SK-N-SH (cell line): Measurements from ENCODE around the gene OR2V1. TPM values are rescaled to one million over a fixed set of nuclear protein-coding genes. Genes with fewer than 3 reads are reported as not detected.

Experiments
- CTCF ChIA-PET: fragments of 300-600, 350-600 bp; formaldehyde crosslinking; extraction: SDS; loops from one replicate; lab custom pipeline; 2021; lab: Yijun Ruan, JAX
- POLR2A ChIA-PET: fragments of 350-600 bp; sonication (Branson Sonifier 250); formaldehyde crosslinking; extraction: SDS; loops from one replicate; lab custom pipeline; 2020; ENCODE audit warnings: antibody characterized with exemption, inconsistent platforms; lab: Yijun Ruan, JAX
- DNase-seq: peaks from one replicate; pipeline ENCODE4 v3.0.0; 2012
- H2AFZ ChIP-seq: fragments of 200-600 bp; sonication (generic); 2 replicates; pipeline ENCODE4 v1.8.1; 2016; ENCODE audit warnings: antibody characterized with exemption, mild to moderate bottlenecking, low read depth
- H3F3A ChIP-seq: fragments of 200-600 bp; sonication (generic); replicated peaks from 2 replicates; pipeline ENCODE3; 2016; ENCODE audit warnings: antibody characterized with exemption, mild to moderate bottlenecking; ENCODE audit not compliant: insufficient read depth
- H3K27ac ChIP-seq, 2 experiments: fragments of 200-500 bp in 1 of 2; fragments of 200-600 bp in 1 of 2; sonication (Bioruptor generic) in 1 of 2; sonication (generic), shearing (Covaris generic) in 1 of 2; 2 replicates each; pipeline versions ENCODE4 v1.5.1 to v1.6.1; 2014 to 2016; ENCODE audit warnings: low read depth in 2 of 2, inconsistent platforms in 1 of 2, low read length in 1 of 2, mild to moderate bottlenecking in 1 of 2, mixed read lengths in 1 of 2
- H3K27me3 ChIP-seq: fragments of 200-600 bp; sonication (generic), shearing (Covaris generic); 2 replicates; pipeline ENCODE4 v1.6.1; 2016; ENCODE audit warnings: mixed run types; ENCODE audit not compliant: insufficient read depth
- H3K36me3 ChIP-seq, 2 experiments: fragments of 200-500 bp in 1 of 2; fragments of 200-600 bp in 1 of 2; sonication (Bioruptor generic) in 1 of 2; sonication (generic) in 1 of 2; replicated peaks in 1 of 2; 2 replicates each; pipeline versions ENCODE3 to v1.5.1; 2014 to 2016; ENCODE audit warnings: low read length in 1 of 2, mild to moderate bottlenecking in 1 of 2; ENCODE audit not compliant: insufficient read depth in 2 of 2, control insufficient read depth in 1 of 2
- H3K4me1 ChIP-seq, 2 experiments: fragments of 200-500 bp in 1 of 2; fragments of 200-600 bp in 1 of 2; sonication (Bioruptor generic) in 1 of 2; sonication (generic), shearing (Covaris generic) in 1 of 2; 2 replicates each; pipeline versions ENCODE4 v1.5.1 to v1.6.1; 2014 to 2016; ENCODE audit warnings: low read depth in 1 of 2, low read length in 1 of 2, mixed run types in 1 of 2; ENCODE audit not compliant: insufficient read depth in 2 of 2, control insufficient read depth in 1 of 2
- H3K4me2 ChIP-seq: fragments of 200-600 bp; sonication (generic), shearing (Covaris generic); 2 replicates; pipeline ENCODE4 v1.6.1; 2017; ENCODE audit warnings: mixed run types
- H3K4me3 ChIP-seq, 2 experiments: fragments of 200-500 bp in 1 of 2; fragments of 200-600 bp in 1 of 2; sonication (Bioruptor generic) in 1 of 2; sonication (generic), shearing (Covaris generic) in 1 of 2; 2 replicates each; pipeline versions ENCODE4 v1.5.1 to v1.8.1; 2014 to 2016; ENCODE audit warnings: low read depth in 2 of 2, inconsistent platforms in 1 of 2, low read length in 1 of 2, mild to moderate bottlenecking in 1 of 2, mixed read lengths in 1 of 2, moderate library complexity in 1 of 2
- H3K79me2 ChIP-seq: fragments of 200-600 bp; sonication (generic); 2 replicates; pipeline ENCODE4 v1.8.1; 2017; ENCODE audit warnings: mild to moderate bottlenecking; ENCODE audit not compliant: insufficient read depth
- H3K9ac ChIP-seq: fragments of 200-600 bp; sonication (generic); 2 replicates; pipeline ENCODE4 v1.6.1; 2017; ENCODE audit warnings: mixed run types
- H3K9me2 ChIP-seq: fragments of 200-600 bp; sonication (generic); 2 replicates; pipeline ENCODE4 v1.6.1; 2017; ENCODE audit warnings: mixed run types
- H3K9me3 ChIP-seq: fragments of 200-600 bp; sonication (generic); 2 replicates; pipeline ENCODE4 v1.6.1; 2017; ENCODE audit warnings: mixed run types, mild to moderate bottlenecking, moderate library complexity
- H4K20me1 ChIP-seq: fragments of 200-600 bp; sonication (generic); 2 replicates; pipeline ENCODE4 v1.6.1; 2017; ENCODE audit warnings: mild to moderate bottlenecking, mixed run types; ENCODE audit not compliant: insufficient read depth
- CHD2 ChIP-seq: fragments of 150-350 bp; IDR thresholded peaks from 2 replicates; pipeline ENCODE4 v1.6.1; 2018; ENCODE audit warnings: low read length; ENCODE audit not compliant: partially characterized antibody
- ELF1 ChIP-seq: IDR thresholded peaks from 2 replicates; pipeline ENCODE4 v1.4.0; 2012
- FOXJ3 ChIP-seq: sonication (generic); formaldehyde crosslinking; IDR thresholded peaks from 2 replicates; pipeline ENCODE4 v1.5.1; 2020; ENCODE audit warnings: mild to moderate bottlenecking, missing genetic modification reagents
- GATA2 ChIP-seq: sonication (generic); formaldehyde crosslinking; IDR thresholded peaks from 2 replicates; pipeline ENCODE4 v1.5.0; 2020; ENCODE audit warnings: mild to moderate bottlenecking, missing genetic modification reagents
- MEF2A ChIP-seq: IDR thresholded peaks from 2 replicates; pipeline ENCODE4 v1.4.0; 2012; ENCODE audit warnings: low read depth, borderline replicate concordance
- MXI1 ChIP-seq: IDR thresholded peaks from 2 replicates; pipeline ENCODE4 v1.6.1; 2012; ENCODE audit warnings: mild to moderate bottlenecking, low read depth, low read length, improper control_type of control experiment
- NRF1 ChIP-seq: IDR thresholded peaks from 2 replicates; pipeline ENCODE4 v1.6.1; 2012; ENCODE audit warnings: low read depth, mild to moderate bottlenecking, low read length
- RAD21 ChIP-seq: IDR thresholded peaks from 2 replicates; pipeline ENCODE4 v1.6.1; 2012; ENCODE audit warnings: mild to moderate bottlenecking, low read length
- REST ChIP-seq: IDR thresholded peaks from 2 replicates; pipeline ENCODE4 v1.6.1; 2012; ENCODE audit warnings: mild to moderate bottlenecking, low read depth, low read length, moderate library complexity
- RXRA ChIP-seq: IDR thresholded peaks from 2 replicates; pipeline ENCODE4 v1.4.0; 2012; ENCODE audit warnings: low read depth, mild to moderate bottlenecking, borderline replicate concordance
- SIN3A ChIP-seq: IDR thresholded peaks from 2 replicates; pipeline ENCODE4 v1.6.1; 2012; ENCODE audit warnings: low read depth, mild to moderate bottlenecking, low read length, moderate library complexity, borderline replicate concordance
- TEAD4 ChIP-seq: IDR thresholded peaks from 2 replicates; pipeline ENCODE4 v1.4.0; 2012; ENCODE audit warnings: mild to moderate bottlenecking, borderline replicate concordance; ENCODE audit not compliant: insufficient read depth
- USF1 ChIP-seq: IDR thresholded peaks from 2 replicates; pipeline ENCODE4 v1.4.0; 2012; ENCODE audit warnings: low read depth, borderline replicate concordance
- WGBS: methylation state at CpG from one replicate; pipeline ENCODE4 v1.1.6; 2017; ENCODE audit warnings: low lambda C conversion rate; 5-methylcytosine and 5-hydroxymethylcytosine counted together
- polyA plus RNA-seq, 3 experiments: library from polyadenylated mRNA; depleted of rRNA; stranded (reverse); fragments of >200 nt; gene quantifications; 2 replicates each; pipeline ENCODE4 v1.2.3, GENCODE V29; 2012
- TF ChIP-seq, protein P1 (sequence below): fragments of 150-350 bp; IDR thresholded peaks from 2 replicates; pipeline ENCODE4 v1.6.1; 2016; ENCODE audit warnings: mild to moderate bottlenecking, low read depth, low read length
- TF ChIP-seq, protein P2 (sequence below): fragments of 150-350 bp; IDR thresholded peaks from 2 replicates; pipeline ENCODE4 v1.6.1; 2017; ENCODE audit warnings: antibody characterized with exemption, low read length, low read depth, borderline replicate concordance
- TF ChIP-seq, protein P3 (sequence below): IDR thresholded peaks from 2 replicates; pipeline ENCODE4 v1.4.0; 2012; ENCODE audit warnings: low read depth, borderline replicate concordance

OR2V1 gene
- polyA plus RNA-seq, 1 of the 3 experiments (the other 2 are of a cell fraction): not detected

GRCh38 chr5:181108578-181109165 lies 22.3 kb downstream of the OR2V1 start:
- Histone ChIP-seq H3K9me2 (no peaks in the 10 kb centered on the region), H3K27me3 (peaks cover 79% of the 10 kb centered on the region), H4K20me1 (no peaks in the 10 kb centered on the region), H3K36me3 (no peaks in the 10 kb centered on the region), H3K4me3 (no peak overlapping the region), H3K79me2 (no peaks in the 10 kb centered on the region), H3K9me3 (no peaks in the 10 kb centered on the region), H3F3A (no peaks in the 10 kb centered on the region), H3K4me1 (no peaks in the 10 kb centered on the region), H2AFZ (no peak overlapping the region), H3K27ac (no peak overlapping the region), H3K9ac (no peak overlapping the region), H3K4me2 (no peak overlapping the region)
- DNase-seq: no peak
- WGBS: 13% methylated on average over 3 of the region's 14 CpGs
- POLR2A ChIA-PET: no interaction called here
- CTCF ChIA-PET: no interaction called here
- TF ChIP-seq MXI1 (no peak), RAD21 (no peak), TEAD4 (no peak), CHD2 (no peak)
- TF ChIP-seq, all 33 proteins: peak for 0

DNA sequence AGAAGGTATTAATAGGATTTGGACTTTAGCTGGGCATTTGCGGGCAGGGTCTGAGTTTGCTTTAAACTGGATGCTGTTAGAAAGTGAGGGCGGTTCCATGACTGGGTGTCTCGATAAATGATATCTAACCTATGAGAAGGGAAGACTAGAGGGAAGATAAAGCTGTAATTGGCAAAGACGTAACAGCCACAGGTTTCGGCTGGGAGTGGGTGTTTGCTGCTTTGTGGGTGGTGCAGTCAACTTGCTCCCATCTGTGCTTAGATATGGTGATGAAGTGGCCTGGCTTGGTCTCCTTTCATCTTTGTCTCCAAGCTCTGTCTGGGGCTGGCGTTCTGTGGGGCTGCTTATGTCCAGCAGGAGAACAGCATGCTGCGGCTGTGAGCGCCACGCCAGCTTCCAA lies 23.3 kb downstream of the OR2V1 start:
- Histone ChIP-seq H3F3A (no peaks in the 10 kb centered on the region), H4K20me1 (no peaks in the 10 kb centered on the region), H3K4me2 (no peak overlapping the region), H2AFZ (no peak overlapping the region), H3K4me1 (no peaks in the 10 kb centered on the region), H3K79me2 (no peaks in the 10 kb centered on the region), H3K27me3 (peaks cover 71% of the 10 kb centered on the region), H3K4me3 (no peak overlapping the region), H3K9me2 (no peaks in the 10 kb centered on the region), H3K9me3 (no peaks in the 10 kb centered on the region), H3K36me3 (no peaks in the 10 kb centered on the region), H3K27ac (no peak overlapping the region), H3K9ac (no peak overlapping the region)
- CTCF ChIA-PET: no interaction called here
- WGBS: 23% methylated on average over 9 of the region's 9 CpGs
- no peak for DNase-seq
- POLR2A ChIA-PET: no interaction called here
- TF ChIP-seq SIN3A (no peak), GATA2 (CRISPR knock-in tag) (no peak), ELF1 (no peak), NRF1 (no peak), USF1 (no peak), FOXJ3 (CRISPR knock-in tag) (no peak), MEF2A (no peak), CHD2 (no peak), REST (no peak), RXRA (no peak), RAD21 (no peak)
- TF ChIP-seq, protein P1, sequence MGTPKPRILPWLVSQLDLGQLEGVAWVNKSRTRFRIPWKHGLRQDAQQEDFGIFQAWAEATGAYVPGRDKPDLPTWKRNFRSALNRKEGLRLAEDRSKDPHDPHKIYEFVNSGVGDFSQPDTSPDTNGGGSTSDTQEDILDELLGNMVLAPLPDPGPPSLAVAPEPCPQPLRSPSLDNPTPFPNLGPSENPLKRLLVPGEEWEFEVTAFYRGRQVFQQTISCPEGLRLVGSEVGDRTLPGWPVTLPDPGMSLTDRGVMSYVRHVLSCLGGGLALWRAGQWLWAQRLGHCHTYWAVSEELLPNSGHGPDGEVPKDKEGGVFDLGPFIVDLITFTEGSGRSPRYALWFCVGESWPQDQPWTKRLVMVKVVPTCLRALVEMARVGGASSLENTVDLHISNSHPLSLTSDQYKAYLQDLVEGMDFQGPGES: no peak
- TF ChIP-seq, protein P2, sequence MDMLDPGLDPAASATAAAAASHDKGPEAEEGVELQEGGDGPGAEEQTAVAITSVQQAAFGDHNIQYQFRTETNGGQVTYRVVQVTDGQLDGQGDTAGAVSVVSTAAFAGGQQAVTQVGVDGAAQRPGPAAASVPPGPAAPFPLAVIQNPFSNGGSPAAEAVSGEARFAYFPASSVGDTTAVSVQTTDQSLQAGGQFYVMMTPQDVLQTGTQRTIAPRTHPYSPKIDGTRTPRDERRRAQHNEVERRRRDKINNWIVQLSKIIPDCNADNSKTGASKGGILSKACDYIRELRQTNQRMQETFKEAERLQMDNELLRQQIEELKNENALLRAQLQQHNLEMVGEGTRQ: no peak
- TF ChIP-seq, protein P3, sequence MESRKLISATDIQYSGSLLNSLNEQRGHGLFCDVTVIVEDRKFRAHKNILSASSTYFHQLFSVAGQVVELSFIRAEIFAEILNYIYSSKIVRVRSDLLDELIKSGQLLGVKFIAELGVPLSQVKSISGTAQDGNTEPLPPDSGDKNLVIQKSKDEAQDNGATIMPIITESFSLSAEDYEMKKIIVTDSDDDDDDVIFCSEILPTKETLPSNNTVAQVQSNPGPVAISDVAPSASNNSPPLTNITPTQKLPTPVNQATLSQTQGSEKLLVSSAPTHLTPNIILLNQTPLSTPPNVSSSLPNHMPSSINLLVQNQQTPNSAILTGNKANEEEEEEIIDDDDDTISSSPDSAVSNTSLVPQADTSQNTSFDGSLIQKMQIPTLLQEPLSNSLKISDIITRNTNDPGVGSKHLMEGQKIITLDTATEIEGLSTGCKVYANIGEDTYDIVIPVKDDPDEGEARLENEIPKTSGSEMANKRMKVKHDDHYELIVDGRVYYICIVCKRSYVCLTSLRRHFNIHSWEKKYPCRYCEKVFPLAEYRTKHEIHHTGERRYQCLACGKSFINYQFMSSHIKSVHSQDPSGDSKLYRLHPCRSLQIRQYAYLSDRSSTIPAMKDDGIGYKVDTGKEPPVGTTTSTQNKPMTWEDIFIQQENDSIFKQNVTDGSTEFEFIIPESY: no peak
